ENCODE results near the gene CYTH4.

GRCh38 chr22:37245740-37246139 lies 36.6 kb upstream of the CYTH4 start:
- TF ChIP-seq, protein P1, sequence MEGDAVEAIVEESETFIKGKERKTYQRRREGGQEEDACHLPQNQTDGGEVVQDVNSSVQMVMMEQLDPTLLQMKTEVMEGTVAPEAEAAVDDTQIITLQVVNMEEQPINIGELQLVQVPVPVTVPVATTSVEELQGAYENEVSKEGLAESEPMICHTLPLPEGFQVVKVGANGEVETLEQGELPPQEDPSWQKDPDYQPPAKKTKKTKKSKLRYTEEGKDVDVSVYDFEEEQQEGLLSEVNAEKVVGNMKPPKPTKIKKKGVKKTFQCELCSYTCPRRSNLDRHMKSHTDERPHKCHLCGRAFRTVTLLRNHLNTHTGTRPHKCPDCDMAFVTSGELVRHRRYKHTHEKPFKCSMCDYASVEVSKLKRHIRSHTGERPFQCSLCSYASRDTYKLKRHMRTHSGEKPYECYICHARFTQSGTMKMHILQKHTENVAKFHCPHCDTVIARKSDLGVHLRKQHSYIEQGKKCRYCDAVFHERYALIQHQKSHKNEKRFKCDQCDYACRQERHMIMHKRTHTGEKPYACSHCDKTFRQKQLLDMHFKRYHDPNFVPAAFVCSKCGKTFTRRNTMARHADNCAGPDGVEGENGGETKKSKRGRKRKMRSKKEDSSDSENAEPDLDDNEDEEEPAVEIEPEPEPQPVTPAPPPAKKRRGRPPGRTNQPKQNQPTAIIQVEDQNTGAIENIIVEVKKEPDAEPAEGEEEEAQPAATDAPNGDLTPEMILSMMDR (IDR thresholded peaks at IDR 0.05) = no peak
- TF ChIP-seq NFYB (CRISPR knock-in tag; conservative IDR thresholded peaks at IDR 0.05; ENCODE audit: low read depth) = no peak
- TF ChIP-seq ZNF219 (CRISPR knock-in tag; IDR thresholded peaks at IDR 0.05; ENCODE audit: borderline replicate concordance) = no peak
- no peak for TF ChIP-seq FOXJ3 (CRISPR knock-in tag; IDR thresholded peaks at IDR 0.05; ENCODE audit: borderline replicate concordance)
- no peak for TF ChIP-seq KAT7 (CRISPR knock-in tag; IDR thresholded peaks at IDR 0.05; ENCODE audit: borderline replicate concordance)
- TF ChIP-seq, protein P2, sequence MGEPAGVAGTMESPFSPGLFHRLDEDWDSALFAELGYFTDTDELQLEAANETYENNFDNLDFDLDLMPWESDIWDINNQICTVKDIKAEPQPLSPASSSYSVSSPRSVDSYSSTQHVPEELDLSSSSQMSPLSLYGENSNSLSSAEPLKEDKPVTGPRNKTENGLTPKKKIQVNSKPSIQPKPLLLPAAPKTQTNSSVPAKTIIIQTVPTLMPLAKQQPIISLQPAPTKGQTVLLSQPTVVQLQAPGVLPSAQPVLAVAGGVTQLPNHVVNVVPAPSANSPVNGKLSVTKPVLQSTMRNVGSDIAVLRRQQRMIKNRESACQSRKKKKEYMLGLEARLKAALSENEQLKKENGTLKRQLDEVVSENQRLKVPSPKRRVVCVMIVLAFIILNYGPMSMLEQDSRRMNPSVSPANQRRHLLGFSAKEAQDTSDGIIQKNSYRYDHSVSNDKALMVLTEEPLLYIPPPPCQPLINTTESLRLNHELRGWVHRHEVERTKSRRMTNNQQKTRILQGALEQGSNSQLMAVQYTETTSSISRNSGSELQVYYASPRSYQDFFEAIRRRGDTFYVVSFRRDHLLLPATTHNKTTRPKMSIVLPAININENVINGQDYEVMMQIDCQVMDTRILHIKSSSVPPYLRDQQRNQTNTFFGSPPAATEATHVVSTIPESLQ (CRISPR knock-in tag; IDR thresholded peaks at IDR 0.05) = no peak
- TF ChIP-seq NR3C1 (CRISPR knock-in tag; conservative IDR thresholded peaks at IDR 0.05; ENCODE audit: low read depth) = no peak
- no peak for TF ChIP-seq ELF4 (CRISPR knock-in tag; IDR thresholded peaks at IDR 0.05; ENCODE audit: low read depth)
- no peak for TF ChIP-seq E2F4 (CRISPR knock-in tag; IDR thresholded peaks at IDR 0.05; ENCODE audit: borderline replicate concordance, low read depth)
- TF ChIP-seq FOXP1 (CRISPR knock-in tag; IDR thresholded peaks at IDR 0.05; ENCODE audit: borderline replicate concordance) = no peak
- TF ChIP-seq MXD4 (CRISPR knock-in tag; IDR thresholded peaks at IDR 0.05; ENCODE audit: borderline replicate concordance) = no peak
